ENCODE measurements around the gene MMP11. TPM values are rescaled to one million over a fixed set of nuclear protein-coding genes. Genes with fewer than 3 reads are reported as not detected.

Gene MMP11
- total and polyA plus RNA-seq, 2 of the 13 experiments (the other 11 are each of a cell fraction or from before 2014, with no cell fraction given): 8.9 to 28.6 TPM

DNA sequence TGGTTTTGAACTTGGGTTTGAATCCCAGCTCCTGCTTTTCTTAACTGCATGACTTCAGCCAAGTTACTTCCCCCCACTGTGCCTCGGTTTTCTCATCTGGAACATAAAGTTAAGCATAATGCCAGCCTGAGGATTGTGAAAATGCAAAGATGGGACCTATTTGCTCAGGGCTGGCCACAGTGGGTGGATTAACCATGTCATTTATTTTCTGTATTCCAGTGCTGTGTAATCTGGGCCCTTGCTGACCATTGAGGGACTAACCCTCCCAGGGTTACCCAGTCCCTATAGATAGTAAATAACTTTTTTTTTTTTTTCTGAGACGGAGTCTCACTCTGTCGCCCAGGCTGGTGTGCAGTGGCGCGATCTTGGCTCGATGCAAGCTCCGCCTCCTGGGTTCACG lies 16.9 kb upstream of the MMP11 start:
- FAIRE-seq: no peak
- H3K79me2 ChIP-seq (ENCODE audit: insufficient read depth, low read length): no peaks in the 10 kb centered on the region
- H3K9me3 ChIP-seq (ENCODE audit: low read length): no peaks in the 10 kb centered on the region
- ATAC-seq: no peak
- in situ Hi-C loops (cut with HindIII; ENCODE audit: extremely low pct_ligation_motif_present, low pct_unique_long_range_greater_than_20kb): no loop called here
- H3K36me3 ChIP-seq (replicated peaks in 1 of 2; ENCODE audit: control insufficient read depth in 1 of 2, insufficient read depth in 2 of 2, low read length in 2 of 2): no peaks in the 10 kb centered on the region
- no peak overlapping the region for H3K4me2 ChIP-seq (ENCODE audit: low read depth, low read length)
- no peaks in the 10 kb centered on the region; a peak in 1 of 5 replicates for H3K27me3 ChIP-seq (ENCODE audit: control insufficient read depth in 1 of 2, insufficient read depth in 2 of 2, low read length in 2 of 2)
- 77% methylated on average over 8 of the region's 8 CpGs for WGBS (ENCODE audit: low lambda C conversion rate)
- no peak overlapping the region for H3K4me3 ChIP-seq (replicated peaks in 1 of 3; ENCODE audit: insufficient read depth in 1 of 3, low read depth in 2 of 3, low read length in 3 of 3)
- H3K9ac ChIP-seq (ENCODE audit: insufficient read depth, low read depth, low read length): no peak overlapping the region
- no peaks in the 10 kb centered on the region for H4K20me1 ChIP-seq (ENCODE audit: insufficient read depth, low read length)
- H3K27ac ChIP-seq (ENCODE audit: extremely low read length, insufficient read depth, low read length): no peak overlapping the region
- ChIA-PET POLR2A (no interaction called here), CTCF (ENCODE audit: low intra/inter-chr PET ratio, low total read pairs) (no interaction called here)
- DNase-seq (ENCODE audit: low spot score): no peak
- peaks cover 13% of the 10 kb centered on the region for H3K4me1 ChIP-seq (ENCODE audit: insufficient read depth, low read length)
- intact Hi-C loops (cut with micrococcal nuclease; ENCODE audit: unreplicated experiment): no loop called here
- no peak overlapping the region for H2AFZ ChIP-seq (ENCODE audit: low read length)
- no TSS peak for BruUV-seq (replicated peaks)
- TF ChIP-seq ZFX (CRISPR knock-in tag; IDR thresholded peaks at IDR 0.05; ENCODE audit: low read depth): no peak
- no peak for TF ChIP-seq NCOA5 (CRISPR knock-in tag; IDR thresholded peaks at IDR 0.05)
- TF ChIP-seq, protein P1, sequence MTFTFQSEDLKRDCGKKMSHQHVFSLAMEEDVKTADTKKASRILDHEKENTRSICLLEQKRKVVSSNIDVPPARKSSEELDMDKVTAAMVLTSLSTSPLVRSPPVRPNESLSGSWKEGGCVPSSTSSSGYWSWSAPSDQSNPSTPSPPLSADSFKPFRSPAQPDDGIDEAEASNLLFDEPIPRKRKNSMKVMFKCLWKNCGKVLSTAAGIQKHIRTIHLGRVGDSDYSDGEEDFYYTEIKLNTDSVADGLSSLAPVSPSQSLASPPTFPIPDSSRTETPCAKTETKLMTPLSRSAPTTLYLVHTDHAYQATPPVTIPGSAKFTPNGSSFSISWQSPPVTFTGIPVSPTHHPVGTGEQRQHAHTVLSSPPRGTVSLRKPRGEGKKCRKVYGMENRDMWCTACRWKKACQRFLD (CRISPR knock-in tag; IDR thresholded peaks at IDR 0.05; ENCODE audit: borderline replicate concordance): no peak
- TF ChIP-seq, protein P2, sequence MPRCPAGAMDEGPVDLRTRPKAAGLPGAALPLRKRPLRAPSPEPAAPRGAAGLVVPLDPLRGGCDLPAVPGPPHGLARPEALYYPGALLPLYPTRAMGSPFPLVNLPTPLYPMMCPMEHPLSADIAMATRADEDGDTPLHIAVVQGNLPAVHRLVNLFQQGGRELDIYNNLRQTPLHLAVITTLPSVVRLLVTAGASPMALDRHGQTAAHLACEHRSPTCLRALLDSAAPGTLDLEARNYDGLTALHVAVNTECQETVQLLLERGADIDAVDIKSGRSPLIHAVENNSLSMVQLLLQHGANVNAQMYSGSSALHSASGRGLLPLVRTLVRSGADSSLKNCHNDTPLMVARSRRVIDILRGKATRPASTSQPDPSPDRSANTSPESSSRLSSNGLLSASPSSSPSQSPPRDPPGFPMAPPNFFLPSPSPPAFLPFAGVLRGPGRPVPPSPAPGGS (CRISPR knock-in tag; IDR thresholded peaks at IDR 0.05): no peak
- TF ChIP-seq MED8 (CRISPR knock-in tag; IDR thresholded peaks at IDR 0.05; ENCODE audit: insufficient replicate concordance): no peak
- TF ChIP-seq, protein P3, sequence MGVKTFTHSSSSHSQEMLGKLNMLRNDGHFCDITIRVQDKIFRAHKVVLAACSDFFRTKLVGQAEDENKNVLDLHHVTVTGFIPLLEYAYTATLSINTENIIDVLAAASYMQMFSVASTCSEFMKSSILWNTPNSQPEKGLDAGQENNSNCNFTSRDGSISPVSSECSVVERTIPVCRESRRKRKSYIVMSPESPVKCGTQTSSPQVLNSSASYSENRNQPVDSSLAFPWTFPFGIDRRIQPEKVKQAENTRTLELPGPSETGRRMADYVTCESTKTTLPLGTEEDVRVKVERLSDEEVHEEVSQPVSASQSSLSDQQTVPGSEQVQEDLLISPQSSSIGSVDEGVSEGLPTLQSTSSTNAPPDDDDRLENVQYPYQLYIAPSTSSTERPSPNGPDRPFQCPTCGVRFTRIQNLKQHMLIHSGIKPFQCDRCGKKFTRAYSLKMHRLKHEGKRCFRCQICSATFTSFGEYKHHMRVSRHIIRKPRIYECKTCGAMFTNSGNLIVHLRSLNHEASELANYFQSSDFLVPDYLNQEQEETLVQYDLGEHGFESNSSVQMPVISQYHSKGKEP (CRISPR knock-in tag; IDR thresholded peaks at IDR 0.05): no peak
- TF ChIP-seq, protein P4, sequence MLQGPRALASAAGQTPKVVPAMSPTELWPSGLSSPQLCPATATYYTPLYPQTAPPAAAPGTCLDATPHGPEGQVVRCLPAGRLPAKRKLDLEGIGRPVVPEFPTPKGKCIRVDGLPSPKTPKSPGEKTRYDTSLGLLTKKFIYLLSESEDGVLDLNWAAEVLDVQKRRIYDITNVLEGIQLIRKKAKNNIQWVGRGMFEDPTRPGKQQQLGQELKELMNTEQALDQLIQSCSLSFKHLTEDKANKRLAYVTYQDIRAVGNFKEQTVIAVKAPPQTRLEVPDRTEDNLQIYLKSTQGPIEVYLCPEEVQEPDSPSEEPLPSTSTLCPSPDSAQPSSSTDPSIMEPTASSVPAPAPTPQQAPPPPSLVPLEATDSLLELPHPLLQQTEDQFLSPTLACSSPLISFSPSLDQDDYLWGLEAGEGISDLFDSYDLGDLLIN (CRISPR knock-in tag; IDR thresholded peaks at IDR 0.05; ENCODE audit: borderline replicate concordance): no peak
- no peak for TF ChIP-seq ZNF546 (CRISPR knock-in tag; conservative IDR thresholded peaks at IDR 0.05)
- no peak for TF ChIP-seq NR1H2 (CRISPR knock-in tag; IDR thresholded peaks at IDR 0.05; ENCODE audit: borderline replicate concordance, low read depth)
- no peak for TF ChIP-seq NR2F6 (IDR thresholded peaks at IDR 0.05)
- TF ChIP-seq NR2F6 (CRISPR knock-in tag; IDR thresholded peaks at IDR 0.05): no peak
- TF ChIP-seq, protein P5, sequence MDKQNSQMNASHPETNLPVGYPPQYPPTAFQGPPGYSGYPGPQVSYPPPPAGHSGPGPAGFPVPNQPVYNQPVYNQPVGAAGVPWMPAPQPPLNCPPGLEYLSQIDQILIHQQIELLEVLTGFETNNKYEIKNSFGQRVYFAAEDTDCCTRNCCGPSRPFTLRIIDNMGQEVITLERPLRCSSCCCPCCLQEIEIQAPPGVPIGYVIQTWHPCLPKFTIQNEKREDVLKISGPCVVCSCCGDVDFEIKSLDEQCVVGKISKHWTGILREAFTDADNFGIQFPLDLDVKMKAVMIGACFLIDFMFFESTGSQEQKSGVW (CRISPR knock-in tag; IDR thresholded peaks at IDR 0.05; ENCODE audit: borderline replicate concordance): no peak
- TF ChIP-seq, protein P6, sequence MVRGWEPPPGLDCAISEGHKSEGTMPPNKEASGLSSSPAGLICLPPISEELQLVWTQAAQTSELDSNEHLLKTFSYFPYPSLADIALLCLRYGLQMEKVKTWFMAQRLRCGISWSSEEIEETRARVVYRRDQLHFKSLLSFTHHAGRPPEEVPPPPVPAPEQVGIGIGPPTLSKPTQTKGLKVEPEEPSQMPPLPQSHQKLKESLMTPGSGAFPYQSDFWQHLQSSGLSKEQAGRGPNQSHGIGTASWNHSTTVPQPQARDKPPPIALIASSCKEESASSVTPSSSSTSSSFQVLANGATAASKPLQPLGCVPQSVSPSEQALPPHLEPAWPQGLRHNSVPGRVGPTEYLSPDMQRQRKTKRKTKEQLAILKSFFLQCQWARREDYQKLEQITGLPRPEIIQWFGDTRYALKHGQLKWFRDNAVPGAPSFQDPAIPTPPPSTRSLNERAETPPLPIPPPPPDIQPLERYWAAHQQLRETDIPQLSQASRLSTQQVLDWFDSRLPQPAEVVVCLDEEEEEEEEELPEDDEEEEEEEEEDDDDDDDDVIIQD (CRISPR knock-in tag; IDR thresholded peaks at IDR 0.05; ENCODE audit: low read depth): no peak
- no peak for TF ChIP-seq HMGA1 (CRISPR knock-in tag; conservative IDR thresholded peaks at IDR 0.05)
